Activated CD8-positive, alpha-beta T cell treated with anti-CD3 and anti-CD28 coated beads for 36 hours (primary cell): Measurements from ENCODE around the gene HCRTR1. TPM values are rescaled to one million over a fixed set of nuclear protein-coding genes. Genes with fewer than 3 reads are reported as not detected.

Experiments used
- ATAC-seq: fragments of 200-7000 bp; cut with Tn5 transposase; one replicate; pipeline ENCODE4 v1.10.0; 2021; ENCODE audit warnings: mild to moderate bottlenecking, moderate library complexity
- CTCF ChIA-PET: fragments of 350-600 bp; sonication (Branson Sonifier 250); formaldehyde crosslinking; loops from one replicate; lab custom pipeline; 2021; ENCODE audit warnings: antibody characterized with exemption; lab: Charles Lee
- POLR2A ChIA-PET: fragments of 350-600 bp; sonication (Branson Sonifier 250); formaldehyde crosslinking; loops from one replicate; lab custom pipeline; 2021; ENCODE audit warnings: antibody characterized with exemption; lab: Charles Lee
- DNase-seq: peaks from one replicate; pipeline ENCODE4 v3.0.0-alpha.2; 2020
- H3K27ac Mint-ChIP-seq: one replicate; pipeline ENCODE4 v1.8.0; 2021; ENCODE audit warnings: mild to moderate bottlenecking, mixed read lengths
- H3K27me3 Mint-ChIP-seq: one replicate; pipeline ENCODE4 v1.8.0; 2021; ENCODE audit warnings: mixed read lengths
- H3K36me3 Mint-ChIP-seq: one replicate; pipeline ENCODE4 v1.8.0; 2021; ENCODE audit warnings: low read depth, mixed read lengths
- H3K4me1 Mint-ChIP-seq: one replicate; pipeline ENCODE4 v1.8.0; 2021; ENCODE audit warnings: low read depth, mixed read lengths
- H3K4me3 Mint-ChIP-seq: one replicate; pipeline ENCODE4 v1.8.0; 2021; ENCODE audit warnings: mild to moderate bottlenecking, moderate library complexity, mixed read lengths
- H3K9me3 Mint-ChIP-seq: one replicate; pipeline ENCODE4 v1.8.0; 2021; ENCODE audit warnings: mixed read lengths
- intact Hi-C: fragments of 100-400 bp; cut with micrococcal nuclease; formaldehyde crosslinking; loops from one replicate; pipeline ENCODE4 v1.10.0; 2022
- total RNA-seq, 2 experiments: library from RNA; stranded (reverse); gene quantifications; one replicate each; pipeline ENCODE4 v1.2.3, GENCODE V29; 2021
- TF ChIP-seq, protein P1 (sequence below): fragments of 200-600 bp; IDR thresholded peaks from one replicate; pipeline ENCODE4 v1.8.0; 2022; ENCODE audit warnings: antibody characterized with exemption, mild to moderate bottlenecking

Gene HCRTR1
- not detected for total RNA-seq

DNA sequence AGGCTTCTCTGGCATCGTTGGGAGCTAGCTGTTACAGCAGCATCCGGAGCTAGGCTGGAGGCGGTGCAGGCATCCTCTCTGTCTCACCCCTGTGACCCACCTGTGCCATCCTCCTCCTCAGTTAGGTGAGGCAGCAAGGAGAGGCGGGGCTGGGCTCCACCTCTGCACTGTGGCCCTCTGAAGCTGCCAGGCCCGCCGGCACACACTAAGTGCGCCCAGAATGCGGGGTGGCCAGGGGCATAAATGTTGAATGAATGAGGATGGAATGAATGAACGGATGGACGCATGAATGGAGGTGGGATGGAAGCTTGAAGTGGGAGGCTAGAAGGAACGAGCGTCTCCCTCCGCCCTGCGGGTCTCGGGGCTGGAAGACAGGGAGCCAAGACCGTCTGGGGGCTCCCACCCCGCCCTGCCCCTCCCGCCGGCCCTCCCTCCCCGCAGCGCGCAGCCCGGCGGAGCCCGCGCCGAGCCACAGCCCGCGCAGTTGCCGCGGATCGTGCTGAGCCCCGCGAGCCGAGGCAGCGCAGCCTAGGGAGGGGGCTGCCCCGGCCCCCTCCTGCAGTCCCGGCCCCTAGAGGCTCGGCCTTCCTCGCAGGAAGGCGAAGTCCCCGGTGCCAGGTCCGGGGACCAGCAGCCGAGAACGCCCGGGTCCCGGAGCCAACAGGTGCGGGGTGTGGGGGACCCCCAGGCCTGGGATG is at the start of gene HCRTR1:
Gene HCRTR1, plus strand, starts transcription at position 472 of the 698 bp plus-strand sequence. CDS start 1,504 bp downstream, outside the sequence.
- TF ChIP-seq, protein P1, sequence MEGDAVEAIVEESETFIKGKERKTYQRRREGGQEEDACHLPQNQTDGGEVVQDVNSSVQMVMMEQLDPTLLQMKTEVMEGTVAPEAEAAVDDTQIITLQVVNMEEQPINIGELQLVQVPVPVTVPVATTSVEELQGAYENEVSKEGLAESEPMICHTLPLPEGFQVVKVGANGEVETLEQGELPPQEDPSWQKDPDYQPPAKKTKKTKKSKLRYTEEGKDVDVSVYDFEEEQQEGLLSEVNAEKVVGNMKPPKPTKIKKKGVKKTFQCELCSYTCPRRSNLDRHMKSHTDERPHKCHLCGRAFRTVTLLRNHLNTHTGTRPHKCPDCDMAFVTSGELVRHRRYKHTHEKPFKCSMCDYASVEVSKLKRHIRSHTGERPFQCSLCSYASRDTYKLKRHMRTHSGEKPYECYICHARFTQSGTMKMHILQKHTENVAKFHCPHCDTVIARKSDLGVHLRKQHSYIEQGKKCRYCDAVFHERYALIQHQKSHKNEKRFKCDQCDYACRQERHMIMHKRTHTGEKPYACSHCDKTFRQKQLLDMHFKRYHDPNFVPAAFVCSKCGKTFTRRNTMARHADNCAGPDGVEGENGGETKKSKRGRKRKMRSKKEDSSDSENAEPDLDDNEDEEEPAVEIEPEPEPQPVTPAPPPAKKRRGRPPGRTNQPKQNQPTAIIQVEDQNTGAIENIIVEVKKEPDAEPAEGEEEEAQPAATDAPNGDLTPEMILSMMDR = no peak
- CTCF ChIA-PET = interaction anchor here (0.5 to 2.4 kb wide), 17 partner anchors 8 to 276 kb away, joined by 3 to 12 read pairs (median 5); no protein-coding TSS in a partner anchor
- H3K9me3 Mint-ChIP-seq = no peaks in the 10 kb centered on the region
- peaks cover 2% of the 10 kb centered on the region for H3K4me1 Mint-ChIP-seq
- no peak within 1 kb of the TSS for H3K27ac Mint-ChIP-seq
- POLR2A ChIA-PET = interaction anchor here (0.6 to 1.4 kb wide), 3 partner anchors 24 to 27 kb away, joined by 3 to 6 read pairs (median 3); partner anchors contain the start of gene PEF1
- no peak for DNase-seq
- no peaks in the 10 kb centered on the region for H3K36me3 Mint-ChIP-seq
- peaks cover 26% of the 10 kb centered on the region for H3K27me3 Mint-ChIP-seq
- no peak for ATAC-seq
- H3K4me3 Mint-ChIP-seq = peak within 1 kb of the TSS; percentile 43
- intact Hi-C loops = loop anchor here (5.0 kb wide), 1 partner anchor 55 kb away; no protein-coding TSS in a partner anchor

DNA sequence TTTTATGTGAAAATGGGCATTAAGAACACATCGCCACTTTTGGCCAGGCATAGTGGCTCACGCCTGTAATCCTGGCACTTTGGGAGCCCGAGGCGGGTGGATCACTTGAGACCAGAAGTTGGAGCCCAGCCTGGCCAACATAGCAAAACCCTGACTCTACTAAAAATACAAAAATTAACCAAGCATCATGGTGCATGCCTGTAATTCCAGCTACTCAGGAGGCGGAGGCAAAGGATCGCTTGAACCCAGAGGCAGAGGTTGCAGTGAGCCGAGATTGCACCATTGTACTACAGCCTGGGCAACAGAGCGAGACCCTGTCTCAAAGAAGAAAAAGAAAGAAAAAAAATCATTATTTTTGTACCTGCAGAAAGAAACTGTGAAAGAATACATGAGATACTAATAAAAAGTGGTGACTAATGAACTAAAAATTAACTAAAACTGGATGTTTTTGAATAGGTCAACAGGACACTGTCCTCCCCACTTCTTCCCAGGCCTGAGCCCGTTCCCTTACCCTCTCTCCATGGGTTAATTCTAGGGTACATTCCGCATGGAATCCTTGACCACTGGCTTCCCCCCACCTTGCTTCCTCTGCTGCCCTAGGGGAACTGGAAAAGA is 49.4 kb upstream of the HCRTR1 start:
- intact Hi-C loops = no loop called here
- TF ChIP-seq, protein P1 = no peak
- Mint-ChIP-seq H3K36me3 (no peaks in the 10 kb centered on the region), H3K27ac (no peak overlapping the region), H3K27me3 (peaks cover under 1% of the 10 kb centered on the region), H3K9me3 (no peaks in the 10 kb centered on the region), H3K4me1 (no peaks in the 10 kb centered on the region), H3K4me3 (no peak overlapping the region)
- ATAC-seq = no peak
- no peak for DNase-seq
- ChIA-PET CTCF (interaction anchor here (1.9 kb wide), 1 partner anchor 221 kb away, joined by 7 read pairs; no protein-coding TSS in a partner anchor), POLR2A (no interaction called here)

DNA sequence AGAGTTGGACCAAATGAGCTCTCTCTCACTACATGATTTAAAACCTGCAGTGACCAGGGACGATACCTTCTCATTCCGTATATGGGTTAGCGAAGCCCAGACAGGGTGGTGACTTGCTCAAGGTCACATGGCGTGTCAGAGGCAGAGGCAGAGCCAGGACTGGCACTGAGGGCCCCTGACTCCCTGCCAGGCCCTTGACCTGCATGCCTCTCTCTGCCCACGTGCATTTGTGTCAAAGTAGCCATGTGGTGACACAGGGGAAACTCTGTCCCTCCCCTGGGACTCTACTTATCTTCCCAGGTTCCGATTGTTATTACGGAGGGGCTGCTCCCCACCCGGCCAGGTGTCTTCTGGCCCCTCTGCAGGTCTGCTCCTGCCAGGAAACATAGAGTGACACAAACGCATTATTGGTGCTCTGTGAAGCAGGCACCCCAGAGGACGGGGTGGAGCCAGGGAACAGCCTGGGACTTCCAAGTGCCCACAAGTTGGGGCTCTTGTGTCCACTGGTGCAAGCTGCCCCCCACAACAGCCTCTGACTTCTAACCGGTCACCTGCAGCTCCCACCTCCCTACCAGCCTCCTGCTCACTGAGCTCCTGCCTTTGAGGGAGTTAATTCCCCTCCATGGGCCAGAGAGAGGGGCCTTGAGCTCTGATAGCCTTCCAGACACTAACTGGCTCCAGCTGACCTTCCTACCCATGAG is 48.4 kb upstream of the HCRTR1 start:
- Mint-ChIP-seq H3K27me3 (peaks cover 1% of the 10 kb centered on the region), H3K36me3 (no peaks in the 10 kb centered on the region), H3K27ac (no peak overlapping the region), H3K4me3 (no peak overlapping the region), H3K4me1 (no peaks in the 10 kb centered on the region), H3K9me3 (no peaks in the 10 kb centered on the region)
- TF ChIP-seq, protein P1 = no peak
- ChIA-PET CTCF (interaction anchor here (1.6 to 1.9 kb wide), 2 partner anchors 174 to 220 kb away, joined by 4 to 7 read pairs; no protein-coding TSS in a partner anchor), POLR2A (no interaction called here)
- intact Hi-C loops = no loop called here
- no peak for ATAC-seq
- DNase-seq = no peak

DNA sequence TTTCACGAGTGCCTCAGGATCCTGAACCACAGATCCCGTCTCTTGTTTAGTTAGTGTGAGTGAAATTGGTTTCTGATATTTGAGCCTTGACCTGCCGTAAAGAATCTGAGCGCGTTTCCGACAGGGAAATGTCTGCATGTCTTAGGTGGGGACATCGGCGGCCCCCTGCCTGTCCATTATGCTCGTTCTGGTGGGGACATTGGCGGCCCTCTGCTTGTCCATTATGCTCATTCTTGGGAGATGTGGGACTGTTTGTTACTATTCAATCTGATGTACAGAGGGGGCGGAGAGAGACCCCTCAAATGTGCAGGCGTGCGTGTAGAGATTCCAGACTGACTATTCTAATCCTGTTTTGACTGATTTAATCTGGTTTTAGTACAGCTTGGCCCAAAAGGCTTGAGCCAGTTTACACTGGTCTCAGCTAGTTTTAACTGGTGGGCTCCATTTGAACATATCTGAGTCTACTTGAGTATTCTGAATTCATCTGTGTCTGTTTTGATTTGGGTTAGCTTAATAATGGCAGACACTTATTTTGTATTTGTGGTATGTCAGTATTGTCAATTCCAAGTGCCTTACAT is 47.8 kb upstream of the HCRTR1 start:
- ChIA-PET CTCF (interaction anchor here (1.6 to 1.9 kb wide), 3 partner anchors 21 to 219 kb away, joined by 4 to 8 read pairs (median 7); no protein-coding TSS in a partner anchor), POLR2A (no interaction called here)
- H3K4me1 Mint-ChIP-seq = no peaks in the 10 kb centered on the region
- H3K9me3 Mint-ChIP-seq = no peaks in the 10 kb centered on the region
- ATAC-seq (no peak), DNase-seq (no peak)
- H3K27ac Mint-ChIP-seq = no peak overlapping the region
- H3K4me3 Mint-ChIP-seq = no peak overlapping the region
- H3K27me3 Mint-ChIP-seq = peaks cover 4% of the 10 kb centered on the region
- intact Hi-C loops = no loop called here
- no peaks in the 10 kb centered on the region for H3K36me3 Mint-ChIP-seq
- TF ChIP-seq, protein P1 = no peak
